Activated effector memory CD4-positive, alpha-beta T cell treated with Interleukin-2 at 50 U/mL for 16 hours (primary cell): ENCODE data around the gene HBP1.
"Not testable (repeated sequence)": the region's sequence is repeated elsewhere in the genome, so short reads cannot be mapped to it uniquely, and the experiment has no call there.

Source experiments
- DNase-seq: peaks from one replicate; pipeline ENCODE4 v3.0.0-alpha.2; 2020

The HBP1 gene

GRCh38 chr7:107233174-107233573 lies 64.4 kb downstream of the HBP1 start:
- no peak for DNase-seq

- DNase-seq: no peak
Observed at GRCh38 chr7:107233981-107234380, 65.2 kb downstream of the HBP1 start.

GRCh38 chr7:107234436-107234835 lies 65.6 kb downstream of the HBP1 start:
- no peak for DNase-seq

GRCh38 chr7:107236862-107237261 lies 68.1 kb downstream of the HBP1 start:
- DNase-seq: no peak

GRCh38 chr7:107237451-107237850 lies 68.6 kb downstream of the HBP1 start:
- DNase-seq: no peak

GRCh38 chr7:107242267-107242666 lies 73.5 kb downstream of the HBP1 start:
- DNase-seq: no peak

GRCh38 chr7:107244613-107245012 lies 75.8 kb downstream of the HBP1 start:
- no peak for DNase-seq

GRCh38 chr7:107246836-107247235 lies 78.0 kb downstream of the HBP1 start:
- not testable (repeated sequence) for DNase-seq

GRCh38 chr7:107248551-107249316 lies 79.9 kb downstream of the HBP1 start:
- no peak for DNase-seq

GRCh38 chr7:107251963-107252362 lies 83.2 kb downstream of the HBP1 start:
- no peak for DNase-seq
